HG02763 (cell line): Measurements from ENCODE around the gene RGS9BP.
"Not testable (repeated sequence)": the region's sequence is repeated elsewhere in the genome, so short reads cannot be mapped to it uniquely, and the experiment has no call there.

Source experiments
- ATAC-seq: cut with Tn5 transposase; IDR thresholded peaks from one replicate; pipeline ENCODE4 v1.9.1; 2021; ENCODE audit warnings: mild to moderate bottlenecking, moderate library complexity; ENCODE audit not compliant: unreplicated experiment

RGS9BP gene

GRCh38 chr19:32675720-32676185, at the start of gene RGS9BP:
RGS9BP (plus strand) TSS chr19:32675848; CDS start chr19:32676264, 416 bp downstream.
- peak; percentile 24 for ATAC-seq

GRCh38 chr19:32626969-32627368, 48.7 kb upstream of the RGS9BP start:
- ATAC-seq, result no peak

- ATAC-seq, result no peak
These were observed 47.9 kb upstream of the RGS9BP start for GRCh38 chr19:32627714-32628270.

GRCh38 chr19:32630338-32630737, 45.3 kb upstream of the RGS9BP start:
- no peak for ATAC-seq

- ATAC-seq, result no peak
These were observed 44.3 kb upstream of the RGS9BP start for GRCh38 chr19:32631381-32631780.

GRCh38 chr19:32637480-32637879, 38.2 kb upstream of the RGS9BP start:
- no peak for ATAC-seq

- ATAC-seq, result no peak
These were observed 37.0 kb upstream of the RGS9BP start for GRCh38 chr19:32638625-32639024.

- ATAC-seq, result no peak
These were observed 32.9 kb upstream of the RGS9BP start for GRCh38 chr19:32642771-32643170.

GRCh38 chr19:32646556-32646955, 29.1 kb upstream of the RGS9BP start:
- no peak for ATAC-seq

GRCh38 chr19:32647361-32647760, 28.3 kb upstream of the RGS9BP start:
- no peak for ATAC-seq

- ATAC-seq, result no peak
These were observed 25.9 kb upstream of the RGS9BP start for GRCh38 chr19:32649751-32650150.

GRCh38 chr19:32650671-32651070, 25.0 kb upstream of the RGS9BP start:
- no peak for ATAC-seq

GRCh38 chr19:32651729-32652140, 23.9 kb upstream of the RGS9BP start:
- ATAC-seq, result no peak

- not testable (repeated sequence) for ATAC-seq
These were observed 23.3 kb upstream of the RGS9BP start for GRCh38 chr19:32652331-32652730.

GRCh38 chr19:32652894-32653598, 22.6 kb upstream of the RGS9BP start:
- no peak for ATAC-seq

- ATAC-seq, result no peak
These were observed 22.1 kb upstream of the RGS9BP start for GRCh38 chr19:32653599-32653915.

- ATAC-seq, result not testable (repeated sequence)
These were observed 19.3 kb upstream of the RGS9BP start for GRCh38 chr19:32656379-32656778.

GRCh38 chr19:32658075-32658474, 17.6 kb upstream of the RGS9BP start:
- no peak for ATAC-seq

GRCh38 chr19:32658527-32658926, 17.1 kb upstream of the RGS9BP start:
- no peak for ATAC-seq

GRCh38 chr19:32661318-32661717, 14.3 kb upstream of the RGS9BP start:
- ATAC-seq, result no peak

- no peak for ATAC-seq
These were observed 13.5 kb upstream of the RGS9BP start for GRCh38 chr19:32662186-32662585.

GRCh38 chr19:32666084-32666483, 9.6 kb upstream of the RGS9BP start:
- ATAC-seq, result no peak

GRCh38 chr19:32669310-32669709, 6.3 kb upstream of the RGS9BP start:
- ATAC-seq, result no peak
